ENCODE measurements around the gene CASQ1.

- TF ChIP-seq ZNF580 (tag by site-specific recombination; IDR thresholded peaks at IDR 0.05), result no peak
- no peak for TF ChIP-seq ZNF211 (tag by site-specific recombination; IDR thresholded peaks at IDR 0.05; ENCODE audit: low read depth)
- TF ChIP-seq CTCF (tag by site-specific recombination; IDR thresholded peaks at IDR 0.05), result no peak
- TF ChIP-seq TCF7L2 (IDR thresholded peaks at IDR 0.05; ENCODE audit: borderline replicate concordance, low read depth, low read length), result no peak
- no peak for TF ChIP-seq ZNF707 (tag by site-specific recombination; IDR thresholded peaks at IDR 0.05)
- TF ChIP-seq PRDM2 (tag by site-specific recombination; IDR thresholded peaks at IDR 0.05; ENCODE audit: borderline replicate concordance), result no peak
- TF ChIP-seq ZNF426 (tag by site-specific recombination; IDR thresholded peaks at IDR 0.05), result no peak
- no peak for TF ChIP-seq INSM2 (tag by site-specific recombination; IDR thresholded peaks at IDR 0.05)
- TF ChIP-seq ZNF660 (tag by site-specific recombination; IDR thresholded peaks at IDR 0.05), result no peak
- TF ChIP-seq ZNF274 (IDR thresholded peaks at IDR 0.05; ENCODE audit: low read length), result no peak
- TF ChIP-seq ZNF274 (tag by site-specific recombination; IDR thresholded peaks at IDR 0.05; ENCODE audit: borderline replicate concordance), result no peak
- no peak for TF ChIP-seq KLF9 (tag by site-specific recombination; IDR thresholded peaks at IDR 0.05; ENCODE audit: low read depth)
These were observed 23.3 kb upstream of the CASQ1 start for GRCh38 chr1:160167056-160167455.

All from HEK293 (cell line).